Fibroblast of the aortic adventitia (primary cell): ENCODE data around the gene HTR3A. TPM values are rescaled to one million over a fixed set of nuclear protein-coding genes. Genes with fewer than 3 reads are reported as not detected.
A peak's percentile ranks its signal among the peaks of the same experiment; 100 is the strongest.
"Not testable (repeated sequence)": the region's sequence is repeated elsewhere in the genome, so short reads cannot be mapped to it uniquely, and the experiment has no call there.

ENCODE experiments used
- DNase-seq: peaks from one replicate; pipeline ENCODE4 v3.0.0-alpha.2; 2010; ENCODE audit warnings: low read depth
- H3K4me3 ChIP-seq: 2 replicates; pipeline ENCODE4 v1.5.1; 2011; ENCODE audit warnings: low read depth, mild to moderate bottlenecking, control low read depth, low read length, moderate library complexity
- CTCF ChIP-seq: IDR thresholded peaks from 2 replicates; pipeline ENCODE4 v1.5.1; 2011; ENCODE audit warnings: mild to moderate bottlenecking, low read length, control low read depth, inconsistent platforms; ENCODE audit not compliant: insufficient read depth
- total RNA-seq: library from RNA; depleted of rRNA; stranded (reverse); fragments of >200 nt; gene quantifications from 2 replicates; pipeline ENCODE4 v1.2.3, GENCODE V29; 2012; ENCODE audit warnings: low replicate concordance

HTR3A gene
- total RNA-seq: not detected in 2 replicates

- no peak within 1 kb of the TSS for H3K4me3 ChIP-seq
- TF ChIP-seq CTCF: no peak
- DNase-seq: peak; percentile 2
Measured at GRCh38 chr11:113974741-113975470, at the start of gene HTR3A. HTR3A (plus strand) TSS chr11:113975108; CDS start chr11:113975326, 218 bp downstream.

- no peak for TF ChIP-seq CTCF
- DNase-seq: no peak
- no peak overlapping the region for H3K4me3 ChIP-seq
Measured at GRCh38 chr11:113926273-113927197, 48.4 kb upstream of the HTR3A start.

GRCh38 chr11:113928311-113928710 lies 46.6 kb upstream of the HTR3A start:
- TF ChIP-seq CTCF: no peak
- no peak overlapping the region for H3K4me3 ChIP-seq
- DNase-seq: no peak

GRCh38 chr11:113932788-113933187 lies 42.1 kb upstream of the HTR3A start:
- TF ChIP-seq CTCF: no peak
- H3K4me3 ChIP-seq: no peak overlapping the region
- no peak for DNase-seq

- DNase-seq: not testable (repeated sequence)
Measured at GRCh38 chr11:113934193-113934592, 40.7 kb upstream of the HTR3A start.

GRCh38 chr11:113934761-113935160 lies 40.1 kb upstream of the HTR3A start:
- TF ChIP-seq CTCF: no peak
- DNase-seq: no peak
- no peak overlapping the region for H3K4me3 ChIP-seq

More at GRCh38 chr11:113934193-113934592, 40.7 kb upstream of the HTR3A start:
- H3K4me3 ChIP-seq: not testable (repeated sequence)

- DNase-seq: no peak
- H3K4me3 ChIP-seq: no peak overlapping the region
- no peak for TF ChIP-seq CTCF
Measured at GRCh38 chr11:113935858-113936257, 39.0 kb upstream of the HTR3A start.
